Transverse colon (tissue), 4 donors: ENCODE data around the gene SLC32A1.

Experiments
- CTCF ChIP-seq, 5 experiments: fragments of 200-600 bp in 3 of 5; fragments of 450-650 bp in 2 of 5; sonication (generic) in 3 of 5; IDR thresholded peaks; 1 replicate in 2 of 5; 2 replicates in 3 of 5; pipeline ENCODE4 v1.5.1; 2016 to 2017; ENCODE audit warnings: antibody characterized with exemption in 5 of 5, inconsistent platforms in 3 of 5, mild to moderate bottlenecking in 2 of 5, moderate library complexity in 1 of 5
- EP300 ChIP-seq: sonication (generic); formaldehyde crosslinking; IDR thresholded peaks from one replicate; pipeline ENCODE4 v1.6.1; 2017; ENCODE audit warnings: antibody characterized with exemption, low read depth
- POLR2A ChIP-seq: fragments of 450-650 bp; IDR thresholded peaks from one replicate; pipeline ENCODE4 v1.6.1; 2016; ENCODE audit warnings: antibody characterized with exemption, mild to moderate bottlenecking, moderate library complexity
- POLR2AphosphoS5 ChIP-seq, 3 donors: sonication (generic); formaldehyde crosslinking; IDR thresholded peaks; one replicate each; pipeline ENCODE4 v1.6.1; 2016; ENCODE audit warnings: antibody characterized with exemption in 3 of 3

- TF ChIP-seq CTCF (IDR thresholded peaks at IDR 0.05) (no peak), POLR2AphosphoS5 (IDR thresholded peaks at IDR 0.05) (no peak), EP300 (no peak), POLR2A (no peak)
Observed at GRCh38 chr20:38769376-38770295, 45.4 kb downstream of the SLC32A1 start.
